HG03175 (cell line): Measurements from ENCODE around the gene KLHDC9.
A peak's percentile ranks its signal among the peaks of the same experiment; 100 is the strongest.

Experiments
- ATAC-seq: cut with Tn5 transposase; IDR thresholded peaks from one replicate; pipeline ENCODE4 v1.9.1; 2021; ENCODE audit warnings: mild to moderate bottlenecking, moderate library complexity; ENCODE audit not compliant: unreplicated experiment

The KLHDC9 gene

DNA sequence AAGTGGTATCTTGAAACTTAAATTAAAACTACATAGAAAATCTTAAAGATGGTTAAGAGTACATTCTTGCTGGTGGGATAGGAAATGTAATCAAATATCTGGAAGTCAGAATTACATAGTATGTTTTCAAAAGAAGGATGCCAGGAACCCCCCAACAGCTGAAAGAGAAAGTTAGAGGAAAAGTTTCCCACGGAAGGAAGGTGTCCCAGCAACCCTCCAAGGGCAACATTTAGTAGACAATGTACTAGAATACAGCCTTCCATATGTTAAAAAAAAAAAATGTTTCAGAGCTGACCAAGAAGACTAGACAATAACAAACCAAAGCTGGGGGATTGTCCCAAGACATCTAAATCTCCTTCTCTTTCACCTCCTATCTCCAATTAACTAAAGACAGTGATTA is 32.1 kb downstream of the KLHDC9 start:
- ATAC-seq, result no peak

DNA sequence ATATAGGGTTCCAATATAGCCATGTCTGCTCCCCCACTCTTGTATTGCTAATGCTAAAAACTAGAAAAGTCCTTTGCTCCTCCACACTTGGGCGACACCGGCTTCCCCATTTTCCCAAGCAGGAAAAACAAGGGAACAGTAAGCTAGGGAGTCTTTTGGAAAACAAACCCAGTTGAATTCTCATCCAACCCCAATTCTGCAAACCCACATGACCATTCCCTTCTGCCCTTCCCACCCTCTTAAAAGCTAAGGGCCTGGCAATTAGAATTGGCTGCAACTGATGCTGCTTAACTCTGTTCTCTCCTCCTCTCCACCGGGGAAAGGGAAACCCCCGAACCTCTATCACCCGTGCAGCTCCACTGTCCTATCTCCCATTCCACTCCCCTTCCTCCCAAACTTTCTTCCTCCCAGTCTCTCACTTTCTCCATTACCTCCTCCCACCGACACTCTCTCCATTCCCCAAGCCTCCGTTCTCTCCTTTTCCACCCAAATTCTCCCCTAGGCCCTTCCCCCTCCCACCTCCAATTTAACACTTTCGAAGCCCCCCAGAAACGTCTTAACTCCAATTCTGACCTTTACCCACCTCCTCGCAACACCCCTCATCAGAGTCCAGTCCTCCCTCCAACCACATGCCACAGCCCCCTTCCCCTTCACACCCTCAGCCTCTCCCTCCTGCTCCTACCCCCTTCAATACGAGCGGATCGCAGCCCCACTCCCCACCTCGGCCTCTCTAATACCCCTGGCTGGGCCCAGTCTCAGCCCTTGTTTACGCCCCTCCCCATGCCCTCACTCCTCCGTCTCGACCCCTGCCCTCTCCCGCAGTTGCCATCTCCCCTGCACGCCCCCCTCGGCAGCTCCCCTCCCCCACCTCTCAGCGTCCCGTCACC is 33.6 kb downstream of the KLHDC9 start:
- peak; percentile 3 for ATAC-seq

DNA sequence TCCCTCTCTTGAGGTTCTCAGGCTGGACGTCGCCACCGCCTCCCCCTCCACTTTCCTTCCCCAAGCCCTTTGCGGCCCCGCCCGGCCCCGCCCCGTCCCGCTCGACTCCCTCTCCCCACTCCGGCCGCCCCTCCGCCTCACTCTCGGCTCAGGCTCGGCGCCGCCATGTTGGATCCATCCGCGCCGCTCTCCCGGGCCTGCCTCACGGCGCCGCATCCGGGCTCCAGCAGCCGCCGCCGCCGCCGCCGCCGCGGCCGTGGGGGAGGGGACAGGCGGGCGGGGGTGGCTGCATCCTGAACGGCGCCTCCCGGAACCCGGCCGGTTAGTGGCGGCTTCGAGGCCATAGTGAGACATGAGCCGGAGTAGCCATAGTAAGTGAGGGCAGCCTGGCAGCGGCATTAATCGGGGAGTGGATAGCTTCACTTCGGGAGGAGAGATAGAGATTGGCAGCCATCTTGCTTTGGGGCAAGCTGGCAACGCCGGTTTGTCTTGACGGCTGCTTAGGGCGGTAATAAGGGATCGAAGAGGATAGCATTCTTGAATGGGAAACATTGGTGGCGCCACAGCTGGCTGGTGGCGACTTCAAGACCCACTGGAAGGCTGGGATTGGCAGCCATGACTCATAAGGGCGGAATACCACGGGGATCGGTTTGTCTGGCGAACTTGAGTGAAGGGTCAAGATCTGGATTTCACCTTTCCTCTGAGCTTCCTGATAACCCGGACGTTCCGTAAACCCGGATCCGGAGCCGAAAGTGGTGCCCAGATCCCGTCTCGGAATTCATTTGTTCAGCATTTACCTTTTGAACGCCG is 34.5 kb downstream of the KLHDC9 start, which contains the start of gene DEDD:
DEDD (minus strand) TSS at position 258 of the 810 bp plus-strand sequence. CDS start 8,205 bp downstream, outside the sequence.
- peak; percentile 96 for ATAC-seq

DNA sequence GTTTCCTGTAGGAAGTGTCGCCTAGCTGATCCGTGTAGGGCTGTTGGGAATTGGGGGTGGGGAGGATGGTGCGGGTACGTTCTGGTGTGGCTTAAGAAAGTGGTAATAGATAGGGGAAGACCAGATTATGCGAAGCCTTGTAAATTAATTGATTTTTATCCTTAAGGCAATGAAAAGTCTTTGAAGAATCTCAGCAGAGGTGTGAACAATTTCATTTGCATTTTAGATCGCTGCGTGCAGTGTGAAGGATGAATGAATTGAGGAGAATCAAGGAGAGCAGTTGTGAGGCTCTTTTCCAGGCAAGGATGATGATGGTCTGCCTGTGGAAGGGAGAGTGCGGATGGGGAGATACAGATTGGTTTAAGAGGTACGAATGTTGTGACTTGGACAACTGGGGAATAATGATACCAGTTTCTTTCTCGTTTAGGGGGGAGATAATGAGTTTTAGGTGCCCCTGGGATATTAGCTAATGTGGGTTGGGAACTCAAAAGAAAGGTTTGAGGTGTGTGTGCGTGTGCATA is 35.1 kb downstream of the KLHDC9 start:
- ATAC-seq, result peak; percentile 3

- ATAC-seq, result no peak
Observed at GRCh38 chr1:161137881-161138280, 39.7 kb downstream of the KLHDC9 start.

DNA sequence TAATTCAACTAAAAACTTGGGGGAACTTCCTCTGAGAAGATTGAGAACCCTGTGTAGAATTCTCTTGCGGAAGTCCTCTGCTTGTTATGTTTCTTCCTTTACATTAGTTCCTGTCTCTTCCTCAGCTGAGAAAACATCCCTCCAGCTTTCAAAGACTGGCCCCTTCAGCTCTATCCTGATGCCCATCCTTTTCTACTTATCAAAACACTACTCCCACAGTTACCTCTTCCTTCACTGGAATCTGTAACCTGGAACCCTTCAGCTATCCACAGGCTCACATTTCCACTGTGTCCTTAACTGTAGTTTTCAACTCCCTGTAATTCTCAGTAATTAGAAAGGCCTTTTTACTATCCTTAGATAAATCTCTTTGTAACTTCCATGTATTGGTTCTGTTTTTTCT is 40.3 kb downstream of the KLHDC9 start:
- no peak for ATAC-seq

DNA sequence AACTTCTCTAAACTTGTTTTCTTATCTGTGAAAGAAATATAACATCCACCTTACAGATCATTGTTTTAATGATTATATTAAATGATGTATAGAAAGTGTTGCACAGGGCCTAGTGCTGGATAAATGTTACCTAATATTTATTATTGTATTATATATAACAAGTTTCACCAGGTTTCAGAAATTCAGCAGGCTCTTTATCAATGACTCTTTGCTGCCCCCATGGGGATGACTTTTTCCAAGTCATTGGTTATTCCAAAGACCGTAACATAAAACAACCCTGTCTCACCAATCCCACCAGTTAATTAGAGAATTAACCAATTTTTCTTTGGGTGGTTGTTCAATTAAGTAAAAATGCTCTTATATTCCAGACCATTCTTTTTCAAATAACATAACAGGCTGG is 41.6 kb downstream of the KLHDC9 start:
- ATAC-seq, result no peak

GRCh38 chr1:161140755-161141400 is 42.7 kb downstream of the KLHDC9 start:
- ATAC-seq, result no peak

DNA sequence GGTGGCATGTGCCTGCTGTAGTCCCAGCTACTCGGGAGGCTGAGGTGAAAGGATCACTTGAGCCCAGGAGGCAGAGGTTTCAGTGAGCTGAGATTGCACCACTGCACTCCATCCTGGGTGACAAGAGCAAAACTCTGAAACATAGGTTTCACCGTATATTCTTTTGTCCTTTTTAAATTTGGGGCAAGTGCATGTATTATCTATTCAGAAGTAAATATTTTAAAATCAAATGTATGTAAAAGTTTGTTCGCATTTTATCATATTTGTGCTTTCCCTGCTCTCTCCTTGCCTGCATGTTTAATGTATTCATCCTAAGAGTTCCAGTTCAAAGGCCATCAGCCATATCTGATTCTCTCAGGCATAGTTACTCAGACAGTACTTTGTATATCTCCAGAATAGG is 47.7 kb downstream of the KLHDC9 start:
- ATAC-seq, result no peak
